ENCODE data around the gene ADGRL3.

- TF ChIP-seq ZFX (IDR thresholded peaks at IDR 0.05) (no peak), CTCF (conservative IDR thresholded peaks at IDR 0.05) (no peak)
Observed at GRCh38 chr4:61359301-61359700, 159.2 kb downstream of the ADGRL3 start.
